ENCODE results near the gene GRID2.

GRCh38 chr4:93751411-93751810 lies 1447.6 kb downstream of the GRID2 start:
- TF ChIP-seq POLR2A (IDR thresholded peaks at IDR 0.05; ENCODE audit: low read length): no peak
- TF ChIP-seq GATA1 (IDR thresholded peaks at IDR 0.05; ENCODE audit: low read depth, low read length): no peak

All from erythroblast (primary cell).